Coronary artery (tissue), 2 donors: ENCODE results near the gene MRPL23.

Experiments used
- DNase-seq: peaks from one replicate; pipeline ENCODE4 v3.0.0-alpha.2; 2017; ENCODE audit warnings: low spot score
- H3K27ac ChIP-seq, 2 donors: fragments of 200-600 bp; sonication (generic); one replicate each; pipeline ENCODE4 v1.5.1; 2016 to 2019
- H3K4me3 ChIP-seq: fragments of 200-600 bp; sonication (generic); 2 replicates; pipeline ENCODE4 v1.5.1; 2016; ENCODE audit warnings: mild to moderate bottlenecking, moderate library complexity
- TF ChIP-seq, protein P1 (sequence below): fragments of 200-600 bp; sonication (generic); IDR thresholded peaks from one replicate; pipeline ENCODE4 v1.5.1; 2019; ENCODE audit warnings: antibody characterized with exemption

MRPL23 gene

DNA sequence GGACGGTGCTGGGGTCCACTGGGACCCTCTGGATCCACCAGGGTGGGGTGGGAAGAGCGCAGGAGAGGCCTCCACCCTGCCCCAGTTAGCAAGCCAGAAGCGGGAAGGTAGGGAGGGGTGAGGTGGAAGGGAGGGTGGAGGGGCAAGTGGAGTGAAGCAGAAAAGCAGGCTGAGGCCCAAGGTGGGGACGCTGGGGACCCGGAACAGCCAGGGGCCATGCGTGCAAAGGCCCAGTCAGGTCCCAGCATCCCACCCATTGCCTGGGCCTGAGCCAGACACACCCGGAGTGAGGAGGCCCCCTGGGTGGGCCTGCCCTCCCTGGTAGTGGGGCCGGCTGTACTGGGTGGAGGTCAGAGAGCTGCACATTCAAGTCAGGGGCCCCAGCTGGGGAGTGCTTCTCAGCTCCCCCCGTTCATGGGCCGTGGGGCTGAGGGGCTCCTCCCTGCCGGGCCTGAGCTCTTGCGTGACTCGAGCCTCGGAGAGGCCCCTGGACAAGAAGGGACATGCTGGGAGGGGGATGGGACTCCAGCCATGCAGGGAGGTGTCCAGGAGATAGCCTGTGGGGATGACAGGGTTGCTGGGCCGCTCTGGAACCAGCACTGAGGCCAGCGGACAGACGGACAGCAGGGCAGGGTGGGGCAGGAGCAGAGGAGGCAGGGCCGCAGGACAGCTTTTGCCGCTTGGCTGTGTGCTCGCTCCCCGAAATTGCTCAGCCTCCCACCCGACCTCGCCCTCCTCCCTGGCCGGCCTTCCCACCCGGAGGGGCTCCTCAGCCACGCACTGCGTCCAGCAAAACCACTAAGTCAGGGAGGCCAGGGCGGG lies 19.9 kb upstream of the MRPL23 start:
- H3K4me3 ChIP-seq: no peak overlapping the region
- TF ChIP-seq, protein P1, sequence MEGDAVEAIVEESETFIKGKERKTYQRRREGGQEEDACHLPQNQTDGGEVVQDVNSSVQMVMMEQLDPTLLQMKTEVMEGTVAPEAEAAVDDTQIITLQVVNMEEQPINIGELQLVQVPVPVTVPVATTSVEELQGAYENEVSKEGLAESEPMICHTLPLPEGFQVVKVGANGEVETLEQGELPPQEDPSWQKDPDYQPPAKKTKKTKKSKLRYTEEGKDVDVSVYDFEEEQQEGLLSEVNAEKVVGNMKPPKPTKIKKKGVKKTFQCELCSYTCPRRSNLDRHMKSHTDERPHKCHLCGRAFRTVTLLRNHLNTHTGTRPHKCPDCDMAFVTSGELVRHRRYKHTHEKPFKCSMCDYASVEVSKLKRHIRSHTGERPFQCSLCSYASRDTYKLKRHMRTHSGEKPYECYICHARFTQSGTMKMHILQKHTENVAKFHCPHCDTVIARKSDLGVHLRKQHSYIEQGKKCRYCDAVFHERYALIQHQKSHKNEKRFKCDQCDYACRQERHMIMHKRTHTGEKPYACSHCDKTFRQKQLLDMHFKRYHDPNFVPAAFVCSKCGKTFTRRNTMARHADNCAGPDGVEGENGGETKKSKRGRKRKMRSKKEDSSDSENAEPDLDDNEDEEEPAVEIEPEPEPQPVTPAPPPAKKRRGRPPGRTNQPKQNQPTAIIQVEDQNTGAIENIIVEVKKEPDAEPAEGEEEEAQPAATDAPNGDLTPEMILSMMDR: no peak
- peak overlapping the region in 1 of 2 donors; percentile 76 for H3K27ac ChIP-seq
- DNase-seq: no peak

DNA sequence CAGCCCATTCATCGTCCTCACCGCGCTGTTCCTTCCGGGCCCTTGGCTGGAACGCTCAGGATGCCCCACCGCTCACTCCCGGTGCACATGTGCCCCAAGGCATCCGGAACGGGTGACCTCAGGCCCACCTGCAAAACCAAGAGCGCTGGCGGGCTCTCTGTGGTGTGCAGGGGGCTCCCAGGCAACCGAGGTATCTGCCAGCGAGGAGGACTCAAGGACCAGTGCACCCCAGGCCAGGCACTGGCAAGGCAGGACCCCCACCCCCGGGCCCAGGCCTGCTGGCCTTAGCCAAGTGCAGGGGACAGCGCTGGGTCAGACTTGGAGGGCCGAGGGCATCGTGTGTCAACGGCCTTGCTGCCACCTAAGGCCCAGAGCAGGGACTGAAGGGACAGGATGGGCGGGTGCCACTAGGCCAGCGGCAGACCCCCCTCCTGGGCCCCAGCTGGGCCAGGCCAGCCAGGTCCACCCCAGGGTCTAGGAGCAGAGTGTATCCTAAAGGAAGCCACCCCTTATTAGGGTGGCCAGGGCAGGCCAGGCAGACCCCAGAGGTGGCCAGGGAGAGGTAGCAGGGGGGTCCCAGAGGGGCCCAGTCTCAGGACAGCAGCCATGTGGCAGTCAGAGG lies 19.2 kb upstream of the MRPL23 start:
- DNase-seq: no peak
- TF ChIP-seq, protein P1: no peak
- peak overlapping the region in 1 of 2 donors; percentile 76 for H3K27ac ChIP-seq
- no peak overlapping the region for H3K4me3 ChIP-seq

DNA sequence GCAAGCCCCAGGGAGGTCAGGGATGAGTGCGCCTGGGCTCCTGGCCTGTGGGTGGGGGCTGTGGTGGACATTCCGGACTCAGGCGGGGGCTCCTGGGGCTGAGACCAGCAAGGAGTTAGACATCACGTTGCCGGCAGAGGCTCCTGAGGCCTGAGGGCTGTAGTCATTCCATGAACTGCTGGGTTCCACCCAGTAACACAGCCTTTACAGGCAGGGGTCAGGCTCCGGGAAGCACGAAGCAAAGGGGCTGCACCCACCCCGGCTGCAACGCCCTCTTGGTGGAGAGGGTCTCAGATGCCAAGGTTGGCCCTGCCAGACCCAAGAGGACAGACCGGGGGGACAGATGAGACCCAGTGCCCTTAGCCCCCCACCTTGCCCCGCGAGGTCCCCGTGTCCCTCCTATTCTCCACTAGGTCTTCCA lies 18.7 kb upstream of the MRPL23 start:
- DNase-seq: no peak
- Histone ChIP-seq H3K4me3 (no peak overlapping the region), H3K27ac (peak overlapping the region in 1 of 2 donors; percentile 76)
- TF ChIP-seq, protein P1: no peak

DNA sequence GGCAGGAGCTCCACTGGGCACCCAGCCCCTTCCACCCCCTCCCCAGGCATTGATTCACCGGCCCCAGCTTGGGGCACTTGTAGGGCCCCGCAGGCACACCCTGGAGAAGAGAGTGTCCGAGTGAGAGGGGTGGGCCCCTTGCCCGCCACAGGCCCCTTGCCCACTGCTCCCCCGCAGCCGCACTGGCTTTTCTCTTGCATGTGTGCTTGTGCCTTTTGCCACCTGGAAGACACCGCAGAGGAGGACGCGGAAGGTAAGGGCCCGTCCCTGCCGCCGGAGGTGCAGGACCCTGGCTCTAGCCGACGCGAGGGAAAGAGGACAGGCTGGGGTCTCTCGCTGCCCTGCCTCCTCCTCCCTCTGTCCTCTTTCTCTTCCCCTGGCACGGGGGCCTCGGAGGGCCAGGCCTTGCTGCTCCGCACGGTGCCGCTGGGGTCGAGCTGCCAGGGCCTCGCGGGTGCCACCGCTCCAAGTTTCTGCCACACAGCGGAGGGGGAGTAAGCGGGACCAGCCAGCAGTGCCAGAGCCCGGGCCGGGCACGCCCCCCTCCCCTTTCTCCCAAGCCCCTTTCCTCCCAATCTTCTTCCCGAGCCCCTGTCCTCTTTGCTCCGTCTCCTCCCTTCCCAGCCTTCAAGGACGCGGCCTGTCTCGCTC lies 18.1 kb upstream of the MRPL23 start:
- H3K27ac ChIP-seq: peak overlapping the region in 1 of 2 donors; percentile 76
- TF ChIP-seq, protein P1: no peak
- no peak for DNase-seq
- H3K4me3 ChIP-seq: no peak overlapping the region

DNA sequence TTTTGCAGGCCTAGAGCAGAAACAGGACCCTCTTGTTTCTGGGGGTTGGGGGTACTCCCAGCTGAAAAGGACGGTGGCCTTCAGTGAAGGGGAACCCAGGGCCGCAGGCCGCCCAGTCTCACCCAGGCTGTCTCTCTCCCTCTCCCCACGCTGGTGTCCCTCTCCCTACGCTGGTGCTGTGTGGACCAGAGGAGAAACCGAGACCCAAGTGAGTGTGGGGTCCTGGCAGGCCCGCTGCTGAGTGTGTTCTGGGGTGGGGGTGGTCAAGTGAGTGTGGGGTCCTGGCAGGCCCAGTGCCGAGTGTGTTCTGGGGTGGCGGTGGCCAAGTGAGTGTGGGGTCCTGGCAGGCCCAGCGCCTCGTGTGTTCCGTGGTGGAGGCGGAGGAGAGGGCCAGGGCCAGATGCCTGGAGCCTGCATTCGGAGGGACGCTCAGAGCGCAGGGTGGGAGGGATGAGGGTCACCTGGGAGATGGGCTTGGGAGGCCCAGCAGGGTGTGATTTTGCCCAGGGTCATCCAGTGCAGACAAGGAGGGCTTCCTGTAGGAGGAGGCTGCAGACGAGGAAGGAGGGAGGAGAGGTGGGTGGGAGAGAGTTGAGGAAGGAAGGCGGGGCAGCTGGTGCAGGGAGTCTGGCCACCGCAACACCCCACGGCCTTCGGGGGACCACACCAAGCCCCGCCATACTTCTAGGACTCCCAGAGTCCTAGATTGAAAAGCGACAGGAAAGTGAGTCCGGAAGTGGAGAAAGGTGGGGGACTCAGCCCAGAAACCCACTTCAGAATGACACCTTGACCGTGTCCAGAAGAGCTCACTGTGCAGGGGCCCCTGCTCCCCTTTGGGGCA lies 17.3 kb upstream of the MRPL23 start:
- peak overlapping the region in 1 of 2 donors; percentile 45 for H3K27ac ChIP-seq

DNA sequence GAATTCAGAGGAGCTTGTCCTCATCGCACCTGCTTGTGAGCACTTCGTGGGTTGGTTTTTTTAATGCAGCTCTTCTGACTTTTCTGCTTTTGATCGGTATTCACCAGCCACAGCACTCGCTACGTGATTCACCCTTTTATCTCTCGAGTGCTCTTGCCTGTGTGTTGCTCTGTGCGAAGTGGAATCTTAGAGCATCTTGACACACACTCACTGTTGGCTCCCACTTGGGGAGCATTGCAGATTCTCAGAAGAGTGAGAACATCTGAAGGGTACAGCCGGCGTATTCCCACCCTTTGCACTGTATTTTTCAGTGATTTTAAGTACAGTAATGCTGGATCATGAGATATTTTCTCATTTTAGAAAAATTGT lies 16.7 kb upstream of the MRPL23 start:
- Histone ChIP-seq H3K4me3 (no peak overlapping the region), H3K27ac (no peak overlapping the region)
- TF ChIP-seq, protein P1: no peak

More for the DNA sequence above, 17.3 kb upstream of the MRPL23 start:
- H3K4me3 ChIP-seq: no peak overlapping the region
- TF ChIP-seq, protein P1: no peak
- no peak for DNase-seq

More for the DNA sequence above, 16.7 kb upstream of the MRPL23 start:
- no peak for DNase-seq
